Thyroid gland (tissue), 4 donors: Measurements from ENCODE around the gene HLA-A.

Experiments
- CTCF ChIP-seq, 6 experiments: fragments of 200-600 bp in 3 of 6; fragments of 450-650 bp in 3 of 6; sonication (generic) in 3 of 6; IDR thresholded peaks; one replicate each; pipeline ENCODE4 v1.5.1; 2016 to 2019; ENCODE audit warnings: antibody characterized with exemption in 6 of 6, mild to moderate bottlenecking in 2 of 6, inconsistent platforms in 1 of 6, moderate library complexity in 1 of 6
- POLR2A ChIP-seq, 2 donors: fragments of 450-650 bp; IDR thresholded peaks; one replicate each; pipeline ENCODE4 v1.6.1; 2017; ENCODE audit warnings: antibody characterized with exemption in 2 of 2, mild to moderate bottlenecking in 2 of 2, moderate library complexity in 1 of 2

GRCh38 chr6:29953686-29954085 lies 11.4 kb downstream of the HLA-A start:
- TF ChIP-seq POLR2A (IDR thresholded peaks at IDR 0.05) (no peak), CTCF (IDR thresholded peaks at IDR 0.05) (no peak)
